ENCODE results near the gene PRPF6. TPM values are rescaled to one million over a fixed set of nuclear protein-coding genes. Genes with fewer than 3 reads are reported as not detected.

The PRPF6 gene
- polyA plus RNA-seq, 2 of the 4 experiments (the other 2 are of a cell fraction): 42.8 to 47.2 TPM

- Histone ChIP-seq H3K4me3 (no peak overlapping the region), H3K27ac (no peak overlapping the region), H3K4me1 (peaks cover 1% of the 10 kb centered on the region; the same call in 2 of the 3 replicates), H3K9me3 (no peaks in the 10 kb centered on the region), H3K4me2 (no peak overlapping the region)
- WGBS (ENCODE audit: missing lambda C conversion rate): 95% methylated on average over 21 of the region's 27 CpGs
- FAIRE-seq (no peak), ATAC-seq (no peak), DNase-seq (ENCODE audit: low read depth in 1 of 2, low spot score in 1 of 2) (no peak)
- ChIA-PET POLR2A (no interaction called here), CTCF (interaction anchor here (0.9 to 4.6 kb wide), 2 partner anchors 11 to 426 kb away, joined by 5 to 44 read pairs; no protein-coding TSS in a partner anchor)
- TF ChIP-seq HEYL (CRISPR knock-in tag; IDR thresholded peaks at IDR 0.05): no peak
- TF ChIP-seq GATA3 (IDR thresholded peaks at IDR 0.05; ENCODE audit: borderline replicate concordance): no peak
- no peak for TF ChIP-seq USF2 (IDR thresholded peaks at IDR 0.05)
- TF ChIP-seq TP53 (CRISPR knock-in tag; IDR thresholded peaks at IDR 0.05): no peak
- TF ChIP-seq CHD2 (IDR thresholded peaks at IDR 0.05; ENCODE audit: low read length, partially characterized antibody): no peak
- no peak for TF ChIP-seq NFE2L2 (conservative IDR thresholded peaks at IDR 0.05; ENCODE audit: low read length)
- no peak for TF ChIP-seq RNF2 (IDR thresholded peaks at IDR 0.05; ENCODE audit: borderline replicate concordance, low read depth)
- TF ChIP-seq SMC3 (IDR thresholded peaks at IDR 0.05): no peak
- TF ChIP-seq BHLHE40 (IDR thresholded peaks at IDR 0.05; ENCODE audit: low read depth, low read length): no peak
- TF ChIP-seq TFCP2L1 (CRISPR knock-in tag; IDR thresholded peaks at IDR 0.05): no peak
- no peak for TF ChIP-seq FOSB (CRISPR knock-in tag; IDR thresholded peaks at IDR 0.05)
- no peak for TF ChIP-seq ZFP36 (IDR thresholded peaks at IDR 0.05; ENCODE audit: borderline replicate concordance, partially characterized antibody)
- no peak for TF ChIP-seq JUN (IDR thresholded peaks at IDR 0.05)
- TF ChIP-seq BCL3 (IDR thresholded peaks at IDR 0.05): no peak
- no peak for TF ChIP-seq CBX2 (IDR thresholded peaks at IDR 0.05; ENCODE audit: borderline replicate concordance, low read depth)
- TF ChIP-seq KDM5A (IDR thresholded peaks at IDR 0.05): no peak
- no peak for TF ChIP-seq NR3C1 (IDR thresholded peaks at IDR 0.05)
- no peak for TF ChIP-seq POLR2A (IDR thresholded peaks at IDR 0.05; ENCODE audit: low read length)
- no peak for TF ChIP-seq E2F6 (IDR thresholded peaks at IDR 0.05; ENCODE audit: borderline replicate concordance, low read depth)
These were observed 17.6 kb upstream of the PRPF6 start for GRCh38 chr20:63963348-63963741.

- POLR2A ChIA-PET: no interaction called here
- ATAC-seq: no peak
- FAIRE-seq: no peak
- CTCF ChIA-PET: interaction anchor here (0.6 to 4.6 kb wide), 3 partner anchors 10 to 426 kb away, joined by 3 to 44 read pairs (median 5); partner anchors contain the start of gene PRPF6
- H3K4me3 ChIP-seq: no peak overlapping the region
- H3K9me3 ChIP-seq: no peaks in the 10 kb centered on the region
- TF ChIP-seq ZFP36 (IDR thresholded peaks at IDR 0.05; ENCODE audit: borderline replicate concordance, partially characterized antibody) (no peak), ESRRA (IDR thresholded peaks at IDR 0.05; ENCODE audit: borderline replicate concordance, low read length) (no peak)
- H3K4me1 ChIP-seq: peaks cover 6% of the 10 kb centered on the region; the same call in 2 of the 3 replicates
- no peak overlapping the region for H3K27ac ChIP-seq
- no peak overlapping the region for H3K4me2 ChIP-seq
- 90% methylated on average over 8 of the region's 16 CpGs for WGBS (ENCODE audit: missing lambda C conversion rate)
- DNase-seq (ENCODE audit: low read depth in 1 of 2, low spot score in 1 of 2): no peak
These were observed 17.1 kb upstream of the PRPF6 start for GRCh38 chr20:63963784-63964301.

GRCh38 chr20:63964412-63964811, 16.5 kb upstream of the PRPF6 start:
- CTCF ChIA-PET: interaction anchor here (0.6 to 4.6 kb wide), 3 partner anchors 10 to 427 kb away, joined by 3 to 44 read pairs (median 5); partner anchors contain the start of gene PRPF6
- no peak overlapping the region for H3K4me2 ChIP-seq
- H3K4me3 ChIP-seq: no peak overlapping the region
- WGBS (ENCODE audit: missing lambda C conversion rate): 94% methylated on average over 16 of the region's 16 CpGs
- peaks cover 7% of the 10 kb centered on the region; the same call in 2 of the 3 replicates for H3K4me1 ChIP-seq
- FAIRE-seq: no peak
- no peaks in the 10 kb centered on the region for H3K9me3 ChIP-seq
- H3K27ac ChIP-seq: no peak overlapping the region
- ATAC-seq: no peak; a peak in 1 of 6 replicates
- POLR2A ChIA-PET: no interaction called here
- no peak for DNase-seq (ENCODE audit: low read depth in 1 of 2, low spot score in 1 of 2)
- TF ChIP-seq EHF (CRISPR knock-in tag; IDR thresholded peaks at IDR 0.05): no peak
- no peak for TF ChIP-seq JUN (IDR thresholded peaks at IDR 0.05)
- no peak for TF ChIP-seq RFX5 (IDR thresholded peaks at IDR 0.05)
- TF ChIP-seq NPAS2 (CRISPR knock-in tag; IDR thresholded peaks at IDR 0.05; ENCODE audit: borderline replicate concordance): no peak
- TF ChIP-seq CBX2 (IDR thresholded peaks at IDR 0.05; ENCODE audit: borderline replicate concordance, low read depth): no peak
- TF ChIP-seq PBX3 (IDR thresholded peaks at IDR 0.05): no peak
- no peak for TF ChIP-seq HOXB5 (CRISPR knock-in tag; IDR thresholded peaks at IDR 0.05)
- no peak for TF ChIP-seq ZNF302 (CRISPR knock-in tag; IDR thresholded peaks at IDR 0.05)
- TF ChIP-seq JUNB (IDR thresholded peaks at IDR 0.05): no peak
- TF ChIP-seq HOXA7 (CRISPR knock-in tag; IDR thresholded peaks at IDR 0.05): no peak
- TF ChIP-seq MYC (IDR thresholded peaks at IDR 0.05; ENCODE audit: borderline replicate concordance, low read length): no peak
- TF ChIP-seq RAD21 (conservative IDR thresholded peaks at IDR 0.05 in 1 of 2, IDR thresholded peaks at IDR 0.05 in 1 of 2): no peak
